Endothelial cell of umbilical vein (primary cell): ENCODE results near the gene NUP37. TPM values are rescaled to one million over a fixed set of nuclear protein-coding genes. Genes with fewer than 3 reads are reported as not detected.
"Not testable (repeated sequence)": the region's sequence is repeated elsewhere in the genome, so short reads cannot be mapped to it uniquely, and the experiment has no call there.

Source experiments
- BruUV-seq: library from RNA; stranded (reverse); fragments of 400-500 nt; replicated peaks from 2 replicates; lab custom pipeline; 2021; lab: Mats Ljungman, UMichigan
- CTCF ChIA-PET: fragments of 300-600, 350-600 bp; sonication (Branson Sonifier 250); formaldehyde crosslinking; loops from one replicate; lab custom pipeline; 2021; ENCODE audit warnings: antibody characterized with exemption, inconsistent platforms; lab: Charles Lee
- POLR2A ChIA-PET: fragments of 300-600, 350-600 bp; sonication (Branson Sonifier 250); formaldehyde crosslinking; loops from one replicate; lab custom pipeline; 2021; ENCODE audit warnings: antibody characterized with exemption, inconsistent platforms; lab: Charles Lee
- DNase-seq: peaks from one replicate; pipeline ENCODE4 v3.0.0-alpha.2; 2011; ENCODE audit warnings: low read depth, low spot score
- FAIRE-seq: peaks from 2 replicates; lab custom pipeline; 2011; peaks lifted over from hg19 to GRCh38; lab: Jason Lieb, UNC
- H2AFZ ChIP-seq: 2 replicates; pipeline ENCODE4 v1.6.0; 2012; ENCODE audit warnings: low read depth, low read length, control low read depth, inconsistent platforms
- H3K27ac ChIP-seq: 2 replicates; pipeline ENCODE4 v1.5.1; 2011; ENCODE audit warnings: low read depth, mild to moderate bottlenecking, control low read depth, low read length, moderate library complexity; ENCODE audit not compliant: insufficient read depth
- H3K27me3 ChIP-seq, 2 experiments: 2 replicates each; pipeline versions ENCODE4 v1.6.0 to v1.6.1; 2011; ENCODE audit warnings: low read length in 2 of 2, mixed read lengths in 1 of 2; ENCODE audit not compliant: control insufficient read depth in 2 of 2, insufficient read depth in 2 of 2
- H3K36me3 ChIP-seq, 2 experiments: 2 replicates in 1 of 2; 3 replicates in 1 of 2; pipeline ENCODE4 v1.5.1; 2011; ENCODE audit warnings: low read length in 2 of 2, mild to moderate bottlenecking in 1 of 2, moderate library complexity in 1 of 2; ENCODE audit not compliant: control insufficient read depth in 2 of 2, insufficient read depth in 2 of 2; ENCODE audit errors: extremely low read depth in 1 of 2
- H3K4me1 ChIP-seq: 3 replicates; pipeline ENCODE4 v1.5.1; 2011; ENCODE audit warnings: mild to moderate bottlenecking, low read length; ENCODE audit not compliant: control insufficient read depth, insufficient read depth; ENCODE audit errors: extremely low read depth
- H3K4me2 ChIP-seq: 2 replicates; pipeline ENCODE4 v1.6.1; 2011; ENCODE audit warnings: low read length, control low read depth, mixed read lengths; ENCODE audit not compliant: insufficient read depth
- H3K4me3 ChIP-seq, 3 experiments: fragments of 200-600 bp in 1 of 3; sonication (generic), shearing (Covaris generic) in 1 of 3; replicated peaks in 1 of 3; 2 replicates each; pipeline ENCODE4 v1.5.1; 2011 to 2016; ENCODE audit warnings: control low read depth in 3 of 3, low read length in 3 of 3, mild to moderate bottlenecking in 2 of 3, inconsistent platforms in 1 of 3, low read depth in 1 of 3, moderate library complexity in 1 of 3; ENCODE audit not compliant: insufficient read depth in 1 of 3
- H3K79me2 ChIP-seq: 2 replicates; pipeline ENCODE4 v1.6.0; 2012; ENCODE audit warnings: low read length, inconsistent platforms; ENCODE audit not compliant: control insufficient read depth, insufficient read depth
- H3K9ac ChIP-seq: replicated peaks from 2 replicates; pipeline ENCODE3; 2011; ENCODE audit warnings: low read length, control low read depth; ENCODE audit not compliant: insufficient read depth; ENCODE audit errors: extremely low read depth
- H3K9me1 ChIP-seq: replicated peaks from 3 replicates; pipeline ENCODE4 v1.6.0; 2011; ENCODE audit warnings: mild to moderate bottlenecking, low read length; ENCODE audit not compliant: control insufficient read depth, insufficient read depth; ENCODE audit errors: extremely low read depth
- H3K9me3 ChIP-seq: replicated peaks from 2 replicates; pipeline ENCODE4 v1.5.1; 2012; ENCODE audit warnings: low read length, inconsistent platforms; ENCODE audit not compliant: control insufficient read depth, insufficient read depth
- H4K20me1 ChIP-seq: replicated peaks from 2 replicates; pipeline ENCODE3; 2011; ENCODE audit warnings: mild to moderate bottlenecking, low read length; ENCODE audit not compliant: control insufficient read depth, insufficient read depth; ENCODE audit errors: extremely low read depth
- CTCF ChIP-seq, 2 donors: IDR thresholded peaks; 1 replicate in 1 of 2; 2 replicates in 1 of 2; pipeline ENCODE4 v1.5.1; 2011; ENCODE audit warnings: low read length in 2 of 2, mild to moderate bottlenecking in 2 of 2, moderate library complexity in 2 of 2, control low read depth in 1 of 2, inconsistent platforms in 1 of 2, low read depth in 1 of 2; ENCODE audit not compliant: insufficient read depth in 1 of 2; ENCODE audit errors: extremely low read depth in 1 of 2
- EZH2 ChIP-seq: IDR thresholded peaks from 2 replicates; pipeline ENCODE4 v1.6.1; 2012; ENCODE audit warnings: borderline replicate concordance, low read depth, mild to moderate bottlenecking, moderate library complexity, low read length, inconsistent platforms; ENCODE audit not compliant: severe bottlenecking
- FOS ChIP-seq: IDR thresholded peaks from 2 replicates; pipeline ENCODE4 v1.6.1; 2011; ENCODE audit warnings: mild to moderate bottlenecking, low read length, moderate library complexity, borderline replicate concordance; ENCODE audit not compliant: insufficient read depth
- GATA2 ChIP-seq: IDR thresholded peaks from 2 replicates; pipeline ENCODE4 v1.7.0; 2011; ENCODE audit warnings: low read depth, mild to moderate bottlenecking, moderate library complexity, mixed read lengths, low read length; ENCODE audit not compliant: insufficient read length, insufficient read depth
- JUN ChIP-seq: IDR thresholded peaks from 2 replicates; pipeline ENCODE4 v1.6.1; 2011; ENCODE audit warnings: borderline replicate concordance, low read depth; ENCODE audit not compliant: insufficient read length, insufficient read depth
- MAX ChIP-seq: IDR thresholded peaks from 2 replicates; pipeline ENCODE4 v1.6.1; 2011; ENCODE audit not compliant: insufficient read depth, insufficient read length
- MYC ChIP-seq: IDR thresholded peaks from one replicate; pipeline ENCODE4 v1.6.1; 2011; ENCODE audit warnings: mild to moderate bottlenecking, low read depth, low read length
- POLR2A ChIP-seq: IDR thresholded peaks from 2 replicates; pipeline ENCODE4 v1.6.1; 2012; ENCODE audit warnings: low read depth, mild to moderate bottlenecking, control low read depth, low read length
- POLR2AphosphoS5 ChIP-seq: IDR thresholded peaks from 2 replicates; pipeline ENCODE4 v1.6.1; 2012; ENCODE audit warnings: low read depth, mild to moderate bottlenecking, control low read depth, low read length, moderate library complexity; ENCODE audit not compliant: insufficient read depth
- dilution Hi-C: fragments of 300-500 bp; cut with MboI; formaldehyde crosslinking; loops from one replicate; pipeline ENCODE4 v1.15.0; 2019; ENCODE audit warnings: low sequenced_read_pairs; ENCODE audit not compliant: extremely low pct_ligation_motif_present
- intact Hi-C: fragments of 100-400 bp; cut with micrococcal nuclease; formaldehyde crosslinking; loops from one replicate; pipeline ENCODE4 v1.10.0; 2022
- polyA plus RNA-seq, 4 experiments: library from polyadenylated mRNA; depleted of rRNA in 3 of 4; stranded (reverse) in 3 of 4; unstranded in 1 of 4; fragments of >200 nt; gene quantifications; 2 replicates each; pipeline versions ENCODE4 v1.2.1 to v1.2.3, GENCODE V29; 2011 to 2012; ENCODE audit warnings: missing spikeins in 1 of 4
- total RNA-seq: library from RNA; stranded (reverse); gene quantifications from 2 replicates; pipeline ENCODE4 v1.2.3, GENCODE V29; 2021

The NUP37 gene
- total and polyA plus RNA-seq, 2 donors (not counting 3 experiments of a cell fraction or from before 2014, with no cell fraction given), result 25.0 to 46.8 TPM

- H3K4me1 ChIP-seq, result no peaks in the 10 kb centered on the region
- POLR2A ChIA-PET, result interaction anchor here (0.6 kb wide), 1 partner anchor 84 kb away, joined by 3 read pairs; no protein-coding TSS in a partner anchor
- no peak overlapping the region for H3K27ac ChIP-seq
- DNase-seq, result no peak
- H3K9me3 ChIP-seq, result no peaks in the 10 kb centered on the region
- H3K36me3 ChIP-seq, result no peaks in the 10 kb centered on the region
- TF ChIP-seq POLR2A (no peak), JUN (no peak), CTCF (IDR thresholded peaks at IDR 0.05; ENCODE audit: extremely low read depth in 1 of 2, insufficient read depth in 1 of 2, low read depth in 1 of 2, low read length in 2 of 2) (no peak), MYC (no peak), MAX (no peak), GATA2 (no peak), POLR2AphosphoS5 (no peak), EZH2 (no peak), FOS (no peak)
- H4K20me1 ChIP-seq, result no peaks in the 10 kb centered on the region
- no peak for FAIRE-seq
- no peak overlapping the region for H3K4me3 ChIP-seq
- no peak overlapping the region for H3K4me2 ChIP-seq
- no peaks in the 10 kb centered on the region for H3K27me3 ChIP-seq
- no TSS peak for BruUV-seq
- no peak overlapping the region for H2AFZ ChIP-seq
- dilution Hi-C loops, result no loop called here
- CTCF ChIA-PET, result interaction anchor here (1.0 to 1.1 kb wide), 2 partner anchors 49 to 341 kb away, joined by 3 read pairs; no protein-coding TSS in a partner anchor
- no peaks in the 10 kb centered on the region for H3K9me1 ChIP-seq
- intact Hi-C loops, result no loop called here
- H3K9ac ChIP-seq, result no peak overlapping the region
- H3K79me2 ChIP-seq, result no peaks in the 10 kb centered on the region
Observed at GRCh38 chr12:102144221-102144620, 24.3 kb upstream of the NUP37 start.

- H3K4me2 ChIP-seq, H4K20me1 ChIP-seq, H3K9ac ChIP-seq, dilution Hi-C loops, H3K27me3 ChIP-seq, BruUV-seq, H3K9me3 ChIP-seq, H3K4me3 ChIP-seq, H3K9me1 ChIP-seq, H3K36me3 ChIP-seq, POLR2A ChIA-PET, H3K79me2 ChIP-seq, H2AFZ ChIP-seq, DNase-seq, FAIRE-seq, H3K27ac ChIP-seq, H3K4me1 ChIP-seq: not testable (repeated sequence)
- intact Hi-C loops, result loop anchor here (2.0 kb wide), 1 partner anchor 22 kb away; the partner anchor contains the start of genes NUP37 and PARPBP
- CTCF ChIA-PET, result interaction anchor here (1.1 kb wide), 1 partner anchor 10 kb away, joined by 3 read pairs; no protein-coding TSS in a partner anchor
Observed at GRCh38 chr12:102142866-102143373, 23.0 kb upstream of the NUP37 start.

- H3K9me1 ChIP-seq, POLR2A ChIA-PET, H2AFZ ChIP-seq, dilution Hi-C loops, H4K20me1 ChIP-seq, H3K9me3 ChIP-seq, DNase-seq, BruUV-seq, H3K4me1 ChIP-seq, CTCF ChIA-PET, H3K79me2 ChIP-seq, H3K27ac ChIP-seq, FAIRE-seq, H3K27me3 ChIP-seq, H3K9ac ChIP-seq, H3K4me3 ChIP-seq, intact Hi-C loops, H3K36me3 ChIP-seq, H3K4me2 ChIP-seq: not testable (repeated sequence)
Observed at GRCh38 chr12:102137619-102138018, 17.7 kb upstream of the NUP37 start.
